Stimulated activated CD4-positive, alpha-beta T cell treated with anti-CD3 and anti-CD28 coated beads, Interleukin-15, amount 100 ng/mL, for 1 hour (primary cell): Measurements from ENCODE around the gene UBE2Z.

Experiments
- DNase-seq, 2 donors: peaks; one replicate each; pipeline ENCODE4 v3.0.0-alpha.2; 2020; ENCODE audit warnings: low read depth in 1 of 2, low spot score in 1 of 2

Gene UBE2Z

GRCh38 chr17:48952904-48953303, 44.7 kb downstream of the UBE2Z start:
- DNase-seq = no peak

GRCh38 chr17:48954300-48954755, 46.1 kb downstream of the UBE2Z start:
- DNase-seq = no peak

DNA sequence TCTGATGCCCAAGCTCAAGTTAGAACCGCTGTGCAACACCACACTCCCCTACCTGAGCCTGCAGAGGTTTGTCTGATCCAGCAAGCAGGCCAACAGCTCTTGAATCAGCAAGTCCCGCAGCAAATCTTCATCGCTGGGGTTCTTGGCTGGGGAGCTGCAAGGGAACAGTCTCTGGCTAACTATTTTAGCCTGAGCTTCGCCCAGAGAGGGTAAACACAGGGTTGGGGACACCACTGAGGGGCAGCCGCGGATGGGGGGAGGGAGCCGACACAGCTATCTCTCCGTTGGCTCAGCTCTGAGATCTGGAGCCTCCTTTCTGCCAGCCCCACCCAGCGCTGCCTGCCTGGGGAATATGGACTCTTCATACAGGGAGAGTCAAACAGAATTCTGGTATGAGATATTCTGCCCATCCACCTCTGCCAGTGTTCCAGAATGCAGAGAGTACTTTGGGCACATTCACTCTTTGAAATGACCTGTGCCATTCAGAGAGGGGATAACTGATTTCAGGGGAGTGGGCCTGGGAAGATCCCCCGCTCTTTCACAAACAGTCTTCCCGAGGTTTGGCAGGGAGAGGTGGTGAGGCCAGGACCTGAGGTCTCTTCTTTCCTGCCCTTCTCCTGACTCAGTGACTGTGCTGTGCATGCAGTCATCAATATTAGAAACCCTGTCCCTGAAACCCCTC, 52.8 kb downstream of the UBE2Z start:
- no peak for DNase-seq

DNA sequence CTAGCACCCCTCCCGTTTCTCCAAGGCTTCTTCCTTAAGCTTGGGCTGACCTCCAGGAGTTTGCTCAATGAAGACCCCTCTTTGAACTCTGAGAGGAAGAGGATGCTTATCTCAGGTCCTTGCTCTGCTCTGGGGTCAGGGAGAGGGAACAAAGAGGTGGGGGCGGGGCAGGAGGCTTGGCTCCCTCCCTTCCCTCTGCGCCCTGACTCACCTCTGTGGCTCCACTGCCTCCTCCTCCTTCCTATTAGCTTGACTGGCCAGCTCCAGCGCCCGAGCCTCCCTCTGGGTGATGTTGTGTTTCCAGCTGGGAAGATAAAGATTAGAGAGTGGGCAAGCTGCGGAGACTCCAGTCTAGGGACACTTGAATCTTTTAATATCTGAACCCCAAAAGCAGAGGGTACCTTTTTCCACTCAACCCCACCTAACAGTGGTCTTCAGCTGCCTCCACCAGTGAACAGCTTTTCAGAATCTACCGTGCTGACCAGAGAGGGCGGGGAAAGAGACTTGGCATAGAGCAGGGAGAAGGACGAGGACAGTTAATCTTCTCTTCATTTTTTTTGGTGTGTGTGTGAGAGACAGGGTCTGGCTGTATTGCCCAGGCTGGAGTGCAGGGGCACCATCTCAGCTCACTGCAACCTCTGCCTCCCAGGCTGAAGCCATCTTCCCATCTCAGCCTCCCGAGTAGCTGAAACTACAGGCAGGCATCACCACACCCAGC, 53.5 kb downstream of the UBE2Z start:
- DNase-seq = no peak

DNA sequence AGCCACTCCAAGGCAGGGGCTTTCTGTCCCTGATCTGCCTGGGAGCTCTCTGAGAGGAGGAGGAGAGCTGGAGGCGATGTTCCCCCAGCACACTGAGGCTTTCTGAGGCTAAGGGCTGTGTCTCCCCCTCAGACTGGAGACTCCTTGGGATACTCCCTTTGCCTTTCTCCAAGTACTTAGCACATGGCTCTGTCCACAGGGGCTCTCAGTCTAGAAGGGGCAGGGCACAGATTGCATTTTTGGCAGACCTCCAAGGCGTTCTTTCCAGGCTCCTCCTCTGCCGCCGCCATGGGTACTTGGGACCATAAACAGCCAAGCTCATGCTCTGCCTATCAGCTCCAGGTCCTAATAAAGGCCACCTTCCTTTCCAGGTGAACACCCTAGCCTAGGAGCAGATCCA, 62.0 kb downstream of the UBE2Z start:
- no peak for DNase-seq

DNA sequence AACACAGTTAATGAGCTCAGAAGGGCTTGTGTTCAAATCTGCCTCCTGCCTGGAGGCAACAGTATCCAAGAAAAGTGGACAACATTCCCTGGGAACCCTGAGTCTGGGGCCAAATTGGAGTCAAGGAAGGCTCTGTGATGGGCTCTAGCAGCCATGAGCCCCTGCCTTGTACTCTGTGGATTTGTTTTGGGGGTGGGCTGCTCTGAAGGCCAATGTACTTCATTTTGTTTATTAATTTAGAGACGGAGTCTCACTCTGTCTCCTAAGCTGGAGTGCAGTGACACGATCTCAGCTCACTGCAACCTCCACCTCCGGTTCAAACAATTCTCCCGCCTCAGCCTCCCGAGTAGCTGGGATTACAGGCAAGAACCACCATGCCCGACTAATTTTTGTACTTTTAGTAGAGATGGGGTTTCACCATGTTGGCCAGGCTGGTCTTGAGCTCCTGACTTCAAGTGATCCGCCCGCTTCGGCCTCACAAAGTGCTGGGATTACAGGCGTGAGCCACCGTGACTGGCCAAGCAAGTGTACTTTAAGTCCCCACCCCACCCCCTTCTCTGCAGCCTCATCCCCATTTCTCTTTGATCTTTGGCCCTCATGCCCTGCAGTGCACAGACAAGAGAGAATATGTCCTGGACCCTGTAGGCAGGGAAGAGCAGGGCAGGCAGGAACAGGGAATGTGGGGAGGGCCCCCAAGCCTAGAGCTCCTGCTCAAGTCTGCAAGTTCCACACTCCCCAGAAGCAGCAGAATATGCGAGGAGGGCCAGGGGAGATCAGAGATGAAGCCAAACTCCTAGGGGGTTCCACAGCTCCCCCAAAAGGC, 62.9 kb downstream of the UBE2Z start:
- DNase-seq = no peak

- DNase-seq = no peak
Measured at GRCh38 chr17:48972749-48973097, 64.5 kb downstream of the UBE2Z start.

GRCh38 chr17:48973806-48974205, 65.6 kb downstream of the UBE2Z start:
- DNase-seq = no peak
